ENCODE data around the gene TPTE2. TPM values are rescaled to one million over a fixed set of nuclear protein-coding genes. Genes with fewer than 3 reads are reported as not detected.
"Not testable (repeated sequence)": the region's sequence is repeated elsewhere in the genome, so short reads cannot be mapped to it uniquely, and the experiment has no call there.

The TPTE2 gene
- polyA plus RNA-seq, 1 donor = 0.06 TPM

- not testable (repeated sequence) for H3K4me1 ChIP-seq (ENCODE audit: control insufficient read depth, insufficient read depth, low read length); H3K36me3 ChIP-seq (ENCODE audit: control insufficient read depth, insufficient read depth, low read length); H3K27ac ChIP-seq (ENCODE audit: low read length); DNase-seq; H3K4me3 ChIP-seq (ENCODE audit: low read length); H3K9me3 ChIP-seq (ENCODE audit: control insufficient read depth, low read depth, low read length); H3K27me3 ChIP-seq (ENCODE audit: control insufficient read depth, insufficient read depth, low read length)
- WGBS (ENCODE audit: insufficient coverage, low lambda C conversion rate) = 46% methylated on average over 3 of the region's 6 CpGs
Measured at GRCh38 chr13:19437780-19438179, 123.6 kb downstream of the TPTE2 start.

- not testable (repeated sequence) for H3K36me3 ChIP-seq (ENCODE audit: control insufficient read depth, insufficient read depth, low read length); H3K4me3 ChIP-seq (ENCODE audit: low read length); H3K4me1 ChIP-seq (ENCODE audit: control insufficient read depth, insufficient read depth, low read length); H3K27ac ChIP-seq (ENCODE audit: low read length); H3K27me3 ChIP-seq (ENCODE audit: control insufficient read depth, insufficient read depth, low read length); H3K9me3 ChIP-seq (ENCODE audit: control insufficient read depth, low read depth, low read length); DNase-seq
- WGBS (ENCODE audit: insufficient coverage, low lambda C conversion rate) = no CpG with 5 or more reads among the region's 2 CpGs
Measured at GRCh38 chr13:19422236-19422635, 139.1 kb downstream of the TPTE2 start.

- WGBS (ENCODE audit: insufficient coverage, low lambda C conversion rate) = no CpG with 5 or more reads among the region's 4 CpGs
- not testable (repeated sequence) for DNase-seq; H3K36me3 ChIP-seq (ENCODE audit: control insufficient read depth, insufficient read depth, low read length); H3K27me3 ChIP-seq (ENCODE audit: control insufficient read depth, insufficient read depth, low read length); H3K4me3 ChIP-seq (ENCODE audit: low read length); H3K9me3 ChIP-seq (ENCODE audit: control insufficient read depth, low read depth, low read length); H3K27ac ChIP-seq (ENCODE audit: low read length); H3K4me1 ChIP-seq (ENCODE audit: control insufficient read depth, insufficient read depth, low read length)
Measured at GRCh38 chr13:19412494-19412893, 148.8 kb downstream of the TPTE2 start.

GRCh38 chr13:19382746-19383511, 178.4 kb downstream of the TPTE2 start:
- not testable (repeated sequence) for H3K27ac ChIP-seq (ENCODE audit: low read length); H3K9me3 ChIP-seq (ENCODE audit: control insufficient read depth, low read depth, low read length); H3K4me1 ChIP-seq (ENCODE audit: control insufficient read depth, insufficient read depth, low read length); H3K27me3 ChIP-seq (ENCODE audit: control insufficient read depth, insufficient read depth, low read length); H3K36me3 ChIP-seq (ENCODE audit: control insufficient read depth, insufficient read depth, low read length); DNase-seq; H3K4me3 ChIP-seq (ENCODE audit: low read length)
- WGBS (ENCODE audit: insufficient coverage, low lambda C conversion rate) = 0% methylated on average over 2 of the region's 32 CpGs

GRCh38 chr13:19382111-19382510, 179.2 kb downstream of the TPTE2 start:
- no peaks in the 10 kb centered on the region for H3K36me3 ChIP-seq (ENCODE audit: control insufficient read depth, insufficient read depth, low read length)
- no peaks in the 10 kb centered on the region for H3K27me3 ChIP-seq (ENCODE audit: control insufficient read depth, insufficient read depth, low read length)
- no peaks in the 10 kb centered on the region for H3K4me1 ChIP-seq (ENCODE audit: control insufficient read depth, insufficient read depth, low read length)
- no peak overlapping the region for H3K27ac ChIP-seq (ENCODE audit: low read length)
- no CpG with 5 or more reads among the region's 30 CpGs for WGBS (ENCODE audit: insufficient coverage, low lambda C conversion rate)
- H3K9me3 ChIP-seq (ENCODE audit: control insufficient read depth, low read depth, low read length) = peaks cover 7% of the 10 kb centered on the region
- H3K4me3 ChIP-seq (ENCODE audit: low read length) = no peak overlapping the region
- DNase-seq = no peak

Other genes with a start within 250 kb of the TPTE2 start
- gene MPHOSPH8, start 72.1 kb upstream of the TPTE2 start, polyA plus RNA-seq = 56.3 TPM
- gene PSPC1, start 221.4 kb upstream of the TPTE2 start, polyA plus RNA-seq = 49.5 TPM

Data from large intestine (tissue), 3 donors.